NCI-H460 (cell line): Measurements from ENCODE around the gene NUDT15. TPM values are rescaled to one million over a fixed set of nuclear protein-coding genes. Genes with fewer than 3 reads are reported as not detected.
"Not testable (repeated sequence)": the region's sequence is repeated elsewhere in the genome, so short reads cannot be mapped to it uniquely, and the experiment has no call there.

Source experiments
- DNase-seq: peaks from one replicate; pipeline ENCODE4 v3.0.0-alpha.2; 2016; ENCODE audit warnings: low read depth; ENCODE audit errors: extremely low read depth
- polyA plus RNA-seq: library from polyadenylated mRNA; depleted of rRNA; stranded (reverse); fragments of >200 nt; gene quantifications from 2 replicates; pipeline ENCODE4 v1.2.3, GENCODE V29; 2014; cell fraction: nucleus; rRNA removed
- total RNA-seq: library from RNA; depleted of rRNA; stranded (reverse); fragments of >200 nt; shearing (Covaris generic); gene quantifications from 2 replicates; pipeline ENCODE4 v1.2.3, GENCODE V29; 2014; rRNA removed

The NUDT15 gene
- 21.9 and 25.9 TPM in 2 replicates for total RNA-seq
- polyA plus RNA-seq = 17.2 and 25.3 TPM in 2 replicates

DNA sequence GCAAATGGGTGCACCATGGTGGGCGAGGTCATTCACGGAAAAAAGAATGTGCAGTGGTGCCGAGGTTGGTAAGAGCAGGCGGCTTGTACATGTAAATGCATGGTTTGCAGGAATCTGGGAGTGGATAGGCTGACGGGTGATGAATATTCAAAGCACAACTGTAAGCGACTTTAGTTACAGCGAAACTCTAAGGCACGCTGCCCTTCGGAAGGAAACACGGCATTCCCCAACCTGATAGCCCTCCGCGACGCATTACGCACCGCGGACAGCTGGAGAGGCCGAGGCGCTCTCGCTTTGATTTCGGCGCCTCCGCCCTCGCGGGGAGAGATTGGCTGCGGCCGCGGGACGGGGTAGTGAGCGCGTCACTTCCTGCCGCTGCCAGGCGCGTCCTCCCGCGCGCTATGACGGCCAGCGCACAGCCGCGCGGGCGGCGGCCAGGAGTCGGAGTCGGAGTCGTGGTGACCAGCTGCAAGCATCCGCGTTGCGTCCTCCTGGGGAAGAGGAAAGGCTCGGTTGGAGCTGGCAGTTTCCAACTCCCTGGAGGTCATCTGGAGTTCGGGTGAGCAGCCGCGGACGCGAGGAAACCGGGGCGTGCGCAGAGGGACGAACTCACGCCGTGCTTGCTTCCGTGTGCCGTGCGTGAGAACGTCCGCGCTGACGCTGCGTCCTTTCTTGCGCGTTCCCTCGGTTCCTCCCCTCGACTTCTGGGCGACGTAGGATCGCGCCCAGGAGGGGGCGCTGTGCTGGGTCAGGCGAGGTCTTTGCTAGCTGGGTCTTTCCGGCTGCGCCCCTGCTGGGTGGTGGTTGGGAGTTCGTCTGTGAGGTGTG, at the start of gene NUDT15:
Gene NUDT15, plus strand, starts transcription at position 381 of the 828 bp plus-strand sequence. Its CDS starts 21 bp downstream, at position 402.
- DNase-seq = peak; percentile 91

DNA sequence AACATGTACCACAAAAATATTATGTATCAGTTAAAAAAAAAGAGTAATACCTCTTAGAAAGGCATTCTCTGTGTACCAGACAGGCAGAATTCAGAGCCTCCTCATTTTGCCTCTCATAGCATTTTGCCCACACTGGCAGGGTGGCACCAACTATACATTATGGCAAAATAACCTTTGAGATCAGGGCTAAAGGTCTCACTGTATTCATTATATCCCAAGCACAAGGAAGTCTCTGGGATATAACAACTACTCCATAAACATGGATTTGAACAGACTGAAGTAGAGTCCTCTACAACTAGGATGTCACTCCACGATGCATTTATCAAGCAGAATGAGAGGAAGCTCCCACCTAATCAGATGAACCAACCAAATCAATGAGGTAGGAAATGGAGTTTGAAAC, 47.1 kb upstream of the NUDT15 start:
- no peak for DNase-seq

DNA sequence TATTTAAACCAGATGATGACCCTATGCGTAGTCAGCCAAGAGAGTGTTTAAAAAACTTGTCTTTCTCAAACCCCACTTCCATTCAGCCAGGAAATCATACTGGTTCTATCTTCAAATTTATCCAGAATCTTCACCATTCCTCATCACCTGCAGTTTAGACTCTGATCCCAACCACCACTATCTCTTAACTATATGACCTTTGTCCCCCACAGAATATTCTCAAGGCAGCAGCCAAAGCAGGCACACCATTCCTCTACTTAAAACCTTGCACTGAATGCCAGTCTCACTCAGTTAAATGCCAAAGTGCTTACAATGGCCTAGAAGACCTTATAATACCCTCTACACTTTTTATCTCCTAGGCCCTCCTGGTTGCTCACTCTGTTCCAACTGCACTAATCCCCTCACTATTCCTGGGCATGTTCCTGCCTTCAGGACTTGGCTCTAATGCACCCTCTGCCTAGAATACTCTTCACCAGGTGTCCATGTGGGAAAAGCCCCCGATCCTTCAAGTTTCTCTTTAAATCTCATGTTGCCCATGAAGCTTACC, 46.5 kb upstream of the NUDT15 start:
- DNase-seq = no peak

DNA sequence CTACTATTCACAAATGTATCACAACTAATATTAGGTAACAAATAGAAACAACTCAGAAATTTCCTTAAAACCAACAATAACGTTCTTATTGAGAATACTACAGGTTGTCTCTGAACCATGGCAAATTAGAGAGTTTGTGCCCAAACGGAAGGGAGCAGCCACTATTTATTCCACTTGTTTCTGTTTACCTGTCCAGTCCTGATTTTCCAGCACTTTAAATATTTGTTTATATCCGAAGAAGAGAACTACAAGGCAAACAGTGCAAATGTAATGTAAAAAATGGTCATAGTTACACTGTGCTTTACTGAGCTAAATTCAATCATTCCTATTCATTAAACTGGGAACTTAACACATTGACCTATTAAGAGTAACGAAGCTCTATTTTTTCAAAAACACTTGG, 45.7 kb upstream of the NUDT15 start:
- DNase-seq = no peak

DNA sequence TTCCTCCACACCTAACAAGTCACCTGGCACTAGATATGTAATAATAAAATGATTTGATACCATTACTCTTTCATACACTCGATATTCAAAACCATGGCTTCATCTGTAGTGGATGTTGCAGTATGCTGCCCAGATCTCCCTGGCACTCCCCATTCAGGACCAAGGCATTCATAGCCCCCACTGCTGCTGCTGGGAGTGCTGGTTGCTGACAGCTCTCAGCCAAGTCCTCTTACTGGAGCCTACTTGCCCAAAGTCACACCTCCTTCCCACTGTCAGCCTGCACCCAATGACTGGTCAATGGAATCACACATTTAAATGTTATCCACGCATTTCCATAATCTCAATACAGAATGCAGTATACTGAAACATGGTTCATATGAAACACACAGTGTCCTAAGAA, 40.1 kb upstream of the NUDT15 start:
- DNase-seq = no peak

DNA sequence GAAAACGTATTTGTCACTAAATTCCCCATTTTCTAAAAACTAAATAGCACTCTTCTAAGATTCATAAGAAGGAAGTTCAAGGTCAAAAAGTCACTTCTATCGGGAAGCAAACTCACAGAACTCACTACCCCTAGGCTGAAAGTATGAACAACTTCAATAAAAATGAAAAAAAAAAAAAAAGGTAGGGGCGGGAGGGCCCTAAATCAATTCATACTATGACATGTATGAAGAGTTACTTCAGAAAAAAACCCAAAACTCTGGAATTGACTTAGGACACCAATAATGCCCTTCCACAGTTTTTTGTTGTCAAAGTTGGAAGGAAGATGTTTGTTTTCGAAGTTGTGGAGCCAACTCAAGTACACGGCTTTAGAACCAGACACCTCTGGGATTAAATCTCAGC, 37.6 kb upstream of the NUDT15 start:
- DNase-seq = no peak

DNA sequence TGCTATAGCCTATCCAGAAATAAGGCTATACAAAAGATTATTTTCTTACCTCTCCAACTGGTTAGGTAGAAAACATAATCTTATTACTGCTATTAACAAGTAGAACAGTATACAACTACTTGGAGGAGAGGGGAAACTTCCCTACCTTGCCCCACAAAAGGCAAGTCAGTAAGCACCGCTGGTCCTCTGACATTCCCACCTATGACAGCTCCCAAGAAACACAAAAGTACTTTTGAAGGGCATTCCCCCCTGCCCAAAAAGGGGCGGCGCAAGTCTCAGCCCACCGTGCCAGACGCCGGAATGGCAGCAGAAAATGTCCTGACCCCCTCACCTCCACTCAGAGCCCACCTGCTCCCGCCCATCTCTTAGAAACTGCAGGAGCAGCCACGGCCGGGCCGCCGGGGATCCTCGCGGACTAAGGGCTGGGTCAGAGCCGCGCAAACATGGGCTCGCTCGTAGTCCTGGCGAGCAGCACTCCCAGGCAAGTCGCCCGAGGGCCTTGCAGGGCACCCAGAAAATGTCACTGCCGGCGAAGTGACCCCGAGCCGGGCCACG, 36.9 kb upstream of the NUDT15 start:
- DNase-seq = peak; percentile 2

DNA sequence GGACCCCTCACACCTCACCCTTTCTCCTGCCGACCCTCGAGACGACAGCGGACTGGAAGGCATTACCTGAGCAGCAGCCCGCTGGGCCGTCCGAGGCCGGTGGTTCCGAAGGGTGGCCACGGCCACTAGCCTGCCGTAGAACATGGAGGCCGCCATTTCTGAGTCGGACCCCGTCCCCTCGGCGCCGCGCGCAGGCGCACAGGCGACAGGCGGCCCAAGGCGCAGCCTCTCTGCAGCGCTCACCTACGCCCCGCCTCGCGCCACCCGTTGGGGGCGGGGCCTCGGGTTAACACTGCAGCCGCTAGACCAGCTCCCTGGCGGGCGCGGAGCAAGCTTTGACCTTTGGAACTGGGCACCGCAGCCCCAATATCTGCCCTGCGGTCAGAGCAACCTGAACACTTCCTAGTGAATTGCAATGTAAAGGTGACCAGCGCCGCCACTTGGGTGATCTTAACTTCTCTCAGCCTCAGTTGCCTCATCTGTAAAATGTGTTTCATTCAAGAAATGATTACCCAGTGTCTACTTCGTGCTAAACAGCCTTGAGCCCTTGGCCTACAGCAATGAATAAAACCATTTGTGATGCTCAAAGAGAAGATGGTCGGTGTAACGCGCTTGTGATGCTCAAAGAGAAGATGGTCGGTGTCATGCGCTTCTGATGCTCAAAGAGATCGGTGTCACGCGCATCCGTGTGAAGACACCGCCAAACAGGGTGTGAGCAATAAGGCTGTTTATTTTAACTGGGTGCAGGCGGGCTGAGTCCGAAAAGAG, 36.2 kb upstream of the NUDT15 start, which contains the start of gene SUCLA2:
Gene SUCLA2, minus strand, starts transcription at position 160 of the 768 bp plus-strand sequence. Its CDS starts 4 bp downstream, at position 156.
- DNase-seq = peak; percentile 85

DNA sequence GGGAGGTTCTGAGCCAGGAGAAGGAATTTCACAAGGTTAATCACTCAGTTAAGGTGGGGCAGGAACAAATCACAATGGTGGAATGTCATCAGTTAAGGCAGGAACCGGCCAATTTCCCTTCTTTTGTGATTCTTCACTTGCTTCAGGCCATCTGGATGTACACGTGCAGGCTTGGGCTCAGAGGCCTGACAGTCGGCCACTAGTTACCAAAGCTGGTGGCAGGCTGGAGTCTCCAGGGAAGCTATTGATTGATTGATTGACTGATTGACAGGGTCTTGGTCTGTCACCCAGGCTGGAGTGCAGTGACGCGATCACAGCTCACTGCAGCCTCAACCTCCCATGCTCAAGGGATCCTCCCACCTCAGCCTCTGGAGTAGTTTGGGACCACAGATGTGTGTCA, 35.5 kb upstream of the NUDT15 start:
- not testable (repeated sequence) for DNase-seq

DNA sequence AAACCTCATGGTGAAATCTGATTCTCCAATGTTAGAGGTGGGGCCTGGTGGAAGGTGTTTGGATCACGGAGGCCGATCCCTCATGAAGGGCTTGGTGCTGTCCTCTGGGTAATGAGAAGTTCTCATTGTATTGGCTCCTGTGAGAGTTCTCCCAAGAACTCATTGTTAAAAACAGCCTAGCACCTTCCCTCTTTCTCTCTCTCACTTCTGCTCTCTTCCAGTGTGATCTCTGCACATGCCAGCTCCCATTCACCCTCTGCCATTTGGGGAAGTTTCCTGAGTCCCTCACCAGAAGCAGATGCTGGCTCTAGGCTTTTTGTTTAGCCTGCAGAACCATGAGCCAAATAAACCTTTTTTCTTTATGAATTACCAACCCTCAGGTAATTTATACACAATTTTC, 33.3 kb upstream of the NUDT15 start:
- DNase-seq = no peak

DNA sequence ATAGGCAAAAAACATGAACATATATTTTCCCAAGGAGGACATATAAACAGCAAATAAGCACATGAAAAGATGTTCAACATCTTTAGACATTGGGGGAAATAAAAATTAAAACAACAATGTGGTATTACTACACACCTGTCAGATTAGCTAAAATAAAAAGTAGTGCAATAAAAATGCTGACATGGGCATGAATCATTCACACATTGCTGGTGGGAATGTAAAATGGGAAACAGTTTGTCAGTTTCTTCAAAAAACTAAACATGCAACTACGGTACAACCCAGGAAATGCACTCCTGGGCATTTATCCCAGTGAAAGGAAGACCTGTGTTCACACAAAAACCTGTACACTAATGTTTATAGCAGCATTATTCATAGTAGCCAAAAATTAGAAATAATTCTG, 31.1 kb upstream of the NUDT15 start:
- DNase-seq = no peak

DNA sequence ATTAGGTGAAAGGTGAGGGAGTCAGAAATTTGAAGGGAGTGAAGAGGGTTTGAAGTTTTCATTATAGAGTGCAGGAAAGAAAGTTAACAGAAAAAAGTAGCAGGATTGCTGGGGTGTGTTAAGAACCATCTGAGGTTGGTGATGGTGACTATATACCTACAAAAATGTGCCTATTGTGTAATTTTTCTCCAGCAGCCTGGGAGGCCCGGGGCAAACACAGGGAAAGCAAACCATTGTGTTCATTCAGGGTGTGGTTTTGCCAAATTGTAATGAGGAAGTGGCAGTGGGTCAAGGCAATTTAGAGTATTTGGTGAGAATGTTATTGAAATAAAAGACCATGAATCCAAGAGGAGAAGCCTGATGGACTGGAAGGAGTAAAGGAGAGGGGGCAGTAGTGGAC, 28.2 kb upstream of the NUDT15 start:
- no peak for DNase-seq

DNA sequence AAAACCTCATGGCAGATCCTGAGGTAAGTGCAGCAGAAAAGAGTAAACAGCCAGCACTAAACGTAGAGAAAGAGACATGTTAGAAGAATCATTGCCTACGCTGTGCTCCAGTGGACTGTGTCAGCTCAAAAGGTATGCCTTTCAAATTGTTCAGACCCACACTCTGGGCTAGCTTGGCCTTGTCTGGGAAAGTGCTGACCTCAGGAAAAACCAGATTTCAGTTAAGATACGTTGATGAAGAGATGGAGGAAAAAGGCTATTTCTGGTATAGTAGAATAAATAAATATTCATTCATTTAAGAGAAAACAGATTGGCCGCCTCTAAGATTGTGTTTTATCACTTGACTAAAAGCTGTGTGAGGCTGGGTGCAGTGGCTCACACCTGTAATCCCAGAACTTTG, 26.8 kb upstream of the NUDT15 start:
- no peak for DNase-seq

DNA sequence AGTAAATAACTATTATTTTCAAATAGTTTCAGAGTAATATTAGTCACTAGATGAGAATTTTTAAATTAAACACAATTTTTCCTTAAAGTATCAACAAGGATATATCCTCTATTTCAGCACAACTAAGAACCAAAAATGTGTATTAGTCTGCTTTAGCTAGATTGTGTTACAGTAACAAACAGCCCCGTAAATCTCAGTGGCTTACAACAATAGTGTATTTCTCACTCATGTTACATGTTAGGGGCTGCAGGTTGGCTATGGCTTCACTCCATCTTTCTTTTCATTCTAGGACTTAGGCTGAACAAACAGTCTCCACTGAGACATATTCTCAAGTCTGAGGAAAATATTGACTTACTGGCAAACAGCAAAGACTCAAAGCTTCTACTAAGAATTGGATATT, 24.9 kb upstream of the NUDT15 start:
- no peak for DNase-seq

DNA sequence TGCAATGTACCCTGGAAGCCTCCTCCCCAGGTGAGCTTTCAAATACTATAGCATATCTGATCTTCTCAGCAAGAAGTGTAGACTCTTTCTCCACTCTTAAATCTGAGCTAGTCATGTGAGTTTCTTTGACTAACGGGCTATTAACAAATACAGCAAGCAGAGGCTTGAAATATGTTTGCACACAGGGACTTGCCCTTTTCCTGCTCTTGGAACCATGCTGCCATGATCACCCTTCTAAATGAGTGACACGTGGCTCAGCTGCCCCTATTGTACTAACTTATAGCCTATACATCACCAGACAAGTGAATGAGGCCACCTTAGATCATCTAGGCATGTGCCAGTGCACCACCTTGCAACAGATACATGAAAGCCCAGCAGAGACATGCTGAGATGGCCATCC, 23.2 kb upstream of the NUDT15 start:
- no peak for DNase-seq

DNA sequence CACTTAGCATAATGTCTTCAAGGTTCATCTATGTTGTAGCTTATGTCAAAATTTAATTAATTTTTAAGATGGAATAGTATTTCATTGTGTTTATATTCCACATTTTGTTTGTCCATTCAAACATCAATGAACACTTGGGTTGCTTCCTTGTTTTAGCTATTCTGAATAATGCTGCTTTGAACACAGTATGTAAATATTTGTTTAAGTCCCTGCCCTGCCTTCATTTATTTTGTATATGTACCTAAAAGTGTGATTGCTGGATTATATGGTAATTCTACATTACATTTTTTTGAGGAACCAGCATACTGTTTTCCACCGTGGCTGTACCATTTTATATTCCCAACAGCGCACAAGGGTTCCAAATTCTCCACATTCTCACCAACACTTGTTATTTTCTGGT, 18.9 kb upstream of the NUDT15 start:
- no peak for DNase-seq

DNA sequence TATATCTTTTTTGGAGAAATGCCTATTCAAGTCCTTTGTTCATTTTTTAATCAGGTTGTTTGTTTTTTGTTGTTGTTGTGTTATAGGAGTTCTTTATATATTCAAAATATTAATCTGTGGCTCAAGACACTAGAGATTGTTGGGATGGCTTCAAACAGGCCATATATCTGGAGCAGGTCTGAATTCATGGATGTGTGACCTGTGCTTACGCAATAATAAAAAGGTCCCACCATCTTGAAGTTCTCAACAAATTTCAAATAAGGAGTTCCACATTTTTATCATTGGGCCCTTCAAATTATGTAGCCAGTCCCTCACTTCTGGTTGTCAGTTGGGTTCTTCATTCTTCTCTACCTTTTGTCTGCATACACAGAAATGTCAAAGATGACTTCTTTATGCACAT, 17.7 kb upstream of the NUDT15 start:
- no peak for DNase-seq

DNA sequence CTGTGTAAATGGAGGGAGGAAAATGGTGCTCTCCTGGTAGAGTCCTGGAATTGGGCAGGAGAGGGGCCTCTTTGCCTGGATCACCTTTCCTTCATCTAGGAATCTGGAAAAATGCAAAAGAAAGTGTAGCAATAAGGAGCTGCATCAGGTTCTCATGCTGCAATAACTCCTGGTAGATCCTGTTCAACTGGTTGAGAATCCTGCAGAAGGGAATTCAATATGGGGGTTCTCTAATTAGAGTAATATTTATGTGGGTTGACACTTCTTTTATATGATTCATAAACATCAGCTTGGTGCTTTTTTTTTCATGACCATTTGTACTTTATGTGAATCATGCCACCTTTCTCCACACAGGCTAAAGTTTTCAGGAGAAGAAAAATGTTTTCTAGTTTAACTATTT, 9.5 kb upstream of the NUDT15 start:
- no peak for DNase-seq

DNA sequence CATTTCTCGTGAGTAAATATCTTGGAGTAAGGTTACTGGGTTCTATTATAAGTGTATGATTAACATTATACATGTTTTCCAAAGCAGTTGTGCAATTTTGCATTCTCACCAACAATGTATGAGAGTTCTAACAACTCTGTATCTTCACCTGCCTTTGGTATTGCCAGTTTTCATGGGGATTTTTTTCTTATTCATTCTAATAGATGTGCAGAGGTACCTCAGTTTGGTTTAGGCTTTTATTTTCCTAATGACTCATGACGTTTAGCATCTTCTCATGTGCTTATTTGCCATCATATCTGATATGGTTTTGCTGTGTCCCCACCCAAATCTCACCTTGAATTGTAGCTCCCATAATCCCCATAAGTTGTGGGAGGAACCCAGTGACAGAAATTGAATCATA, 7.7 kb upstream of the NUDT15 start:
- DNase-seq = no peak

DNA sequence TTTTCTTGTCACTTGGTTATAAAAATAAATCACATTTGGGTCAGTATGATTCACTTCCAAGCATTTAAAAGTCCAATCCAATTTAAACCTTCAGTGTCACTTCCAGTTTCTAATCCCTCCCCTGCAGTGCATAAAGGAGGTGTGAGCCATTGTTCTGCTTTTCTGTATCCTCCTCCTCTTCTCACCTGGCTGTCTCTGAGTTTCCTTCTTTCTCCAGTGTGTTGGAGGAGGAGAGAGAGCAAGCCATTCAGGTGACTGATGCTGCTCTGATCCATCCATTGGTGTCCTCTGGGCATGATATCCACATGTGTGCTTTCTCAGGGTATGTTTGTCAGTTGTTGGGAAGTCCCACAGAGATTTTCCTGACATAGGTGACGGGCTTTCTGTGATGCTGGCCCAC, 1.2 kb downstream of the NUDT15 start:
- no peak for DNase-seq

DNA sequence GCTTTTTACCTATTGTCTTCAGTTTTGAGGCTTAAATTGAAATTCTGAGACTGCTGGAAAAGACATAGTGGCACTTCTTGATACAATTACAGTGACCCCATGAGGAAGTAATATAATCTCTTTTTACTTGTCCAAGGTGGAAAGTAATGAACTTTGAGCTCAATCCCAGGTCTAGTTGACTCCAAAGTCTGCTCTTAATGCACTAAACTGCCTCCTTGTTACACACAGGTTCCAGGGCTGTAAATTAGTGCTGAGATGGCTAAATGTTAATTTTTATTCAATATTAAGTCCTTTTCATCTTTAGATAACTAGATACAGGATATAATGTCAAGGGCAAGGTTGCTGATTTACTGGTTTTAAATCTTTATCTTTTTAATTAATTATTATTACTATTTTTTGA, 2.5 kb downstream of the NUDT15 start:
- no peak for DNase-seq
